HCT116 (cell line): Measurements from ENCODE around the gene WNT16.
A peak's percentile ranks its signal among the peaks of the same experiment; 100 is the strongest.

Experiments used
- EZH2phosphoT487 ChIP-seq: fragments of 200-600 bp; IDR thresholded peaks from 2 replicates; pipeline ENCODE4 v1.6.1; 2018; ENCODE audit warnings: antibody characterized with exemption, borderline replicate concordance
- POLR2A ChIP-seq: IDR thresholded peaks from 2 replicates; pipeline ENCODE4 v1.7.0; 2011; ENCODE audit warnings: borderline replicate concordance; ENCODE audit not compliant: insufficient read depth, insufficient read length; ENCODE audit errors: extremely low read depth
- POLR2AphosphoS5 ChIP-seq: IDR thresholded peaks from 2 replicates; pipeline ENCODE4 v1.6.1; 2011; ENCODE audit warnings: mild to moderate bottlenecking, low read depth, low read length, moderate library complexity
- REST ChIP-seq: IDR thresholded peaks from 2 replicates; pipeline ENCODE4 v1.6.1; 2012; ENCODE audit warnings: low read depth
- TF ChIP-seq, protein P1 (sequence below), 3 experiments: fragments of 200-600 bp in 1 of 3; sonication (generic) in 1 of 3; IDR thresholded peaks in 2 of 3; conservative IDR thresholded peaks in 1 of 3; 2 replicates each; pipeline ENCODE4 v1.5.1; 2012 to 2017; ENCODE audit warnings: low read depth in 2 of 3, low read length in 2 of 3, antibody characterized with exemption in 1 of 3, borderline replicate concordance in 1 of 3, control low read depth in 1 of 3, mild to moderate bottlenecking in 1 of 3, mixed read lengths in 1 of 3, mixed run types in 1 of 3, moderate library complexity in 1 of 3; ENCODE audit not compliant: insufficient read depth in 1 of 3

DNA sequence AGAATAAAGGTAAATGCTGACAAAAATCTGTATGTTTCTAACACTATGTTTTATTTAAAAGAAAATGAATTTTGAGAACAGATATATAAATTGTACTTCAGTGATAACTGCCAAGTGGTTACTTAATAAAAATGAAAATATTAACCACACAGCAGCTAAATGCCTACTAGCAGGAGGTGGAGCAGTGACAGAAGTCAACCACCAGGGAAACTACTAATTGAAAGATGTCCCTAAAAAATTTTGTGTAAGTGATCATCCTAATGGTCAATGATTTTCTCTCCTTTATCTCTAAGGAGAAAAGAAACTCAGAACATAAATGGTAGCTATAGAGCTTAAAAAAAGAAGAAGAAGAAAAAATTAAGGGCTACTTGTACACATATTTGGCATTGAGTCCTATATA is 22.9 kb downstream of the WNT16 start:
- TF ChIP-seq EZH2phosphoT487 (no peak), POLR2AphosphoS5 (no peak), REST (no peak), POLR2A (no peak)
- TF ChIP-seq, protein P1, sequence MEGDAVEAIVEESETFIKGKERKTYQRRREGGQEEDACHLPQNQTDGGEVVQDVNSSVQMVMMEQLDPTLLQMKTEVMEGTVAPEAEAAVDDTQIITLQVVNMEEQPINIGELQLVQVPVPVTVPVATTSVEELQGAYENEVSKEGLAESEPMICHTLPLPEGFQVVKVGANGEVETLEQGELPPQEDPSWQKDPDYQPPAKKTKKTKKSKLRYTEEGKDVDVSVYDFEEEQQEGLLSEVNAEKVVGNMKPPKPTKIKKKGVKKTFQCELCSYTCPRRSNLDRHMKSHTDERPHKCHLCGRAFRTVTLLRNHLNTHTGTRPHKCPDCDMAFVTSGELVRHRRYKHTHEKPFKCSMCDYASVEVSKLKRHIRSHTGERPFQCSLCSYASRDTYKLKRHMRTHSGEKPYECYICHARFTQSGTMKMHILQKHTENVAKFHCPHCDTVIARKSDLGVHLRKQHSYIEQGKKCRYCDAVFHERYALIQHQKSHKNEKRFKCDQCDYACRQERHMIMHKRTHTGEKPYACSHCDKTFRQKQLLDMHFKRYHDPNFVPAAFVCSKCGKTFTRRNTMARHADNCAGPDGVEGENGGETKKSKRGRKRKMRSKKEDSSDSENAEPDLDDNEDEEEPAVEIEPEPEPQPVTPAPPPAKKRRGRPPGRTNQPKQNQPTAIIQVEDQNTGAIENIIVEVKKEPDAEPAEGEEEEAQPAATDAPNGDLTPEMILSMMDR (IDR thresholded peaks at IDR 0.05 in 2 of 3, conservative IDR thresholded peaks at IDR 0.05 in 1 of 3; ENCODE audit: borderline replicate concordance in 1 of 3, insufficient read depth in 1 of 3, low read depth in 2 of 3, low read length in 2 of 3) = peak in 2 of 3 experiments; percentile 32 to 43; a peak in 3 of 6 replicates
